ACC112 (cell line): ENCODE data around the gene INHBA.

ENCODE experiments used
- H2AFZ ChIP-seq: fragments of 200-600 bp; sonication (generic); one replicate; pipeline ENCODE4 v1.6.0; 2017; ENCODE audit warnings: antibody characterized with exemption, low read length; ENCODE audit not compliant: unreplicated experiment
- H3K27ac ChIP-seq: fragments of 200-600 bp; sonication (generic); 2 replicates; pipeline ENCODE4 v1.5.1; 2014; ENCODE audit warnings: low read depth, mild to moderate bottlenecking, antibody characterized with exemption, low read length, moderate library complexity
- H3K27me3 ChIP-seq: fragments of 200-600 bp; sonication (generic); 2 replicates; pipeline ENCODE4 v1.6.1; 2014; ENCODE audit warnings: mild to moderate bottlenecking, antibody characterized with exemption, low read length, moderate library complexity, mixed read lengths; ENCODE audit not compliant: insufficient read depth
- H3K36me3 ChIP-seq: fragments of 200-600 bp; sonication (generic); 2 replicates; pipeline ENCODE4 v1.6.1; 2016; ENCODE audit warnings: mild to moderate bottlenecking, antibody characterized with exemption, low read length, moderate library complexity, mixed read lengths; ENCODE audit not compliant: insufficient read depth
- H3K4me1 ChIP-seq: fragments of 200-600 bp; sonication (generic); one replicate; pipeline ENCODE4 v1.6.1; 2016; ENCODE audit warnings: low read length, mixed read lengths; ENCODE audit not compliant: insufficient read depth, unreplicated experiment, control insufficient read depth
- H3K4me3 ChIP-seq: fragments of 200-600 bp; sonication (generic); 2 replicates; pipeline ENCODE4 v1.5.1; 2014; ENCODE audit warnings: mild to moderate bottlenecking, low read depth, low read length
- H3K79me2 ChIP-seq: fragments of 200-600 bp; sonication (generic); one replicate; pipeline ENCODE4 v1.6.0; 2016; ENCODE audit warnings: low read length; ENCODE audit not compliant: control insufficient read depth, unreplicated experiment, insufficient read depth

Gene INHBA

GRCh38 chr7:41698726-41699125, 4.2 kb downstream of the INHBA start:
- Histone ChIP-seq H3K4me1 (peaks cover 55% of the 10 kb centered on the region), H3K36me3 (no peaks in the 10 kb centered on the region), H2AFZ (peak overlapping the region; percentile 61), H3K27ac (peak overlapping the region; percentile 82), H3K27me3 (no peaks in the 10 kb centered on the region), H3K79me2 (peaks cover 64% of the 10 kb centered on the region), H3K4me3 (peak overlapping the region; percentile 90)

GRCh38 chr7:41698114-41698513, 4.8 kb downstream of the INHBA start:
- peaks cover 67% of the 10 kb centered on the region for H3K79me2 ChIP-seq
- peak overlapping the region; percentile 90 for H3K4me3 ChIP-seq
- H3K27me3 ChIP-seq = no peaks in the 10 kb centered on the region
- peaks cover 57% of the 10 kb centered on the region for H3K4me1 ChIP-seq
- H3K27ac ChIP-seq = peak overlapping the region; percentile 82
- peak overlapping the region; percentile 61 for H2AFZ ChIP-seq
- H3K36me3 ChIP-seq = no peaks in the 10 kb centered on the region

GRCh38 chr7:41696323-41696916, 6.5 kb downstream of the INHBA start:
- Histone ChIP-seq H3K36me3 (no peaks in the 10 kb centered on the region), H2AFZ (peak overlapping the region; percentile 35), H3K4me3 (peak overlapping the region; percentile 90), H3K4me1 (peaks cover 45% of the 10 kb centered on the region), H3K27ac (peak overlapping the region; percentile 82), H3K27me3 (no peaks in the 10 kb centered on the region), H3K79me2 (peaks cover 58% of the 10 kb centered on the region)

GRCh38 chr7:41695661-41696322, 7.1 kb downstream of the INHBA start:
- peak overlapping the region; percentile 88 for H2AFZ ChIP-seq
- H3K27ac ChIP-seq = peak overlapping the region; percentile 82
- peaks cover 53% of the 10 kb centered on the region for H3K79me2 ChIP-seq
- H3K4me1 ChIP-seq = peaks cover 45% of the 10 kb centered on the region
- no peaks in the 10 kb centered on the region for H3K36me3 ChIP-seq
- H3K4me3 ChIP-seq = peak overlapping the region; percentile 90
- H3K27me3 ChIP-seq = no peaks in the 10 kb centered on the region

- H3K27ac ChIP-seq = no peak overlapping the region
- peak overlapping the region; percentile 7 for H2AFZ ChIP-seq
- H3K4me1 ChIP-seq = peaks cover 45% of the 10 kb centered on the region
- H3K79me2 ChIP-seq = peaks cover 50% of the 10 kb centered on the region
- H3K36me3 ChIP-seq = peaks cover 9% of the 10 kb centered on the region; the same call in 1 of the 2 replicates
- no peaks in the 10 kb centered on the region for H3K27me3 ChIP-seq
- H3K4me3 ChIP-seq = peak overlapping the region; percentile 10; the same call in 1 of the 2 replicates
These were observed 8.4 kb downstream of the INHBA start for GRCh38 chr7:41694495-41694894.

- Histone ChIP-seq H2AFZ (no peak overlapping the region), H3K4me3 (no peak overlapping the region), H3K27ac (no peak overlapping the region), H3K36me3 (peaks cover 10% of the 10 kb centered on the region; the same call in 1 of the 2 replicates), H3K4me1 (peaks cover 43% of the 10 kb centered on the region), H3K79me2 (peaks cover 39% of the 10 kb centered on the region), H3K27me3 (no peaks in the 10 kb centered on the region)
These were observed 9.5 kb downstream of the INHBA start for GRCh38 chr7:41693150-41693997.

- Histone ChIP-seq H3K79me2 (peaks cover 28% of the 10 kb centered on the region), H3K27me3 (no peaks in the 10 kb centered on the region), H3K36me3 (peaks cover 10% of the 10 kb centered on the region; the same call in 1 of the 2 replicates), H2AFZ (no peak overlapping the region), H3K27ac (no peak overlapping the region), H3K4me1 (peaks cover 32% of the 10 kb centered on the region), H3K4me3 (no peak overlapping the region)
These were observed 10.6 kb downstream of the INHBA start for GRCh38 chr7:41692251-41692650.

GRCh38 chr7:41691286-41692190, 11.4 kb downstream of the INHBA start:
- H2AFZ ChIP-seq = no peak overlapping the region
- H3K4me3 ChIP-seq = no peak overlapping the region
- H3K79me2 ChIP-seq = peaks cover 23% of the 10 kb centered on the region
- H3K27me3 ChIP-seq = no peaks in the 10 kb centered on the region
- H3K36me3 ChIP-seq = peaks cover 10% of the 10 kb centered on the region; the same call in 1 of the 2 replicates
- H3K27ac ChIP-seq = no peak overlapping the region
- peaks cover 26% of the 10 kb centered on the region for H3K4me1 ChIP-seq

GRCh38 chr7:41689815-41690214, 13.1 kb downstream of the INHBA start:
- Histone ChIP-seq H2AFZ (no peak overlapping the region), H3K4me1 (peaks cover 14% of the 10 kb centered on the region), H3K4me3 (no peak overlapping the region), H3K27me3 (no peaks in the 10 kb centered on the region), H3K36me3 (peaks cover 10% of the 10 kb centered on the region; the same call in 1 of the 2 replicates), H3K27ac (no peak overlapping the region), H3K79me2 (peaks cover 11% of the 10 kb centered on the region)

GRCh38 chr7:41688906-41689305, 14.0 kb downstream of the INHBA start:
- H3K27ac ChIP-seq = no peak overlapping the region
- H3K36me3 ChIP-seq = peaks cover 10% of the 10 kb centered on the region; the same call in 1 of the 2 replicates
- H3K4me1 ChIP-seq = peaks cover 5% of the 10 kb centered on the region
- H2AFZ ChIP-seq = no peak overlapping the region
- H3K79me2 ChIP-seq = peaks cover 3% of the 10 kb centered on the region
- H3K4me3 ChIP-seq = no peak overlapping the region
- H3K27me3 ChIP-seq = no peaks in the 10 kb centered on the region
